ENCODE data around the gene ZFYVE9.
"Not testable (repeated sequence)": the region's sequence is repeated elsewhere in the genome, so short reads cannot be mapped to it uniquely, and the experiment has no call there.

ZFYVE9 gene

DNA sequence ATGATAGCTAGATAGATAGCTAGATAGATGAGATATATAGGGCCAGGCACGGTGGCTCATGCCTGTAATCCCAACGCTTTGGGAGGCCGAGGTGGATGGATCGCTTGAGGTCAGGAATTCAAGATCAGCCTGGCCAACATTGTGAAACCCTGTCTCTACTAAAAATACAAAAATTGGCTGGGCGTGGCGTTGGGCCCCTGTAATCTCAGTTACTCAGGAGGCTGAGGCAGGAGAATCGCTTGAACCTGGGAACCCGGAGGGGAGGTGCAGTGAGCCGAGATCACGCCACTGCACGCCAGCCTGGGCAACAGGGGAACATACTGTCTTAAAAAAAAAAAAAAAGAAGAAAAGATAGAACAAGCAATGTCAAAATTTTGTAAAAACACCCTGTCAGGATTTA is 8.6 kb downstream of the ZFYVE9 start:
- DNase-seq = not testable (repeated sequence)

- DNase-seq = no peak
Measured at GRCh38 chr1:52150946-52151345, 9.1 kb downstream of the ZFYVE9 start.

DNA sequence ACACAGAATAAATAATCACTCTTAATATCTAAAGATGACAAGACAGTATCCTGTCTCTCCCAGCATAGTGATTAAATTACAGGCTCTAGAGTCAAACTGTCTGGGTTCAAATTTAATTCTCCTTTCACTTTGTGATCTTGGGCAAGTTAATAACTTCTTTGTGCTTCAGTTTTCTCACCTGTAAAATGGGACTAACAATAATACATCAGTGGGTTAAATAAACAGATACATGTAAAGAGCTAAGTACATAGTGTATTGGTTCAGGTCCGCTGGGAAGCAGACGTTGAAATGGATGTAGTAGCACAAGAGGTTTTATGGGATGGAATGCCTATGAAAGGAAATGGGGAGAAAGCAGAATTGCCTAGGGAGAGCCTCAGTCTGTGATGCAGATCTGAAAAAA is 10.7 kb downstream of the ZFYVE9 start:
- DNase-seq = no peak

GRCh38 chr1:52153010-52153409 is 11.1 kb downstream of the ZFYVE9 start:
- DNase-seq = no peak

DNA sequence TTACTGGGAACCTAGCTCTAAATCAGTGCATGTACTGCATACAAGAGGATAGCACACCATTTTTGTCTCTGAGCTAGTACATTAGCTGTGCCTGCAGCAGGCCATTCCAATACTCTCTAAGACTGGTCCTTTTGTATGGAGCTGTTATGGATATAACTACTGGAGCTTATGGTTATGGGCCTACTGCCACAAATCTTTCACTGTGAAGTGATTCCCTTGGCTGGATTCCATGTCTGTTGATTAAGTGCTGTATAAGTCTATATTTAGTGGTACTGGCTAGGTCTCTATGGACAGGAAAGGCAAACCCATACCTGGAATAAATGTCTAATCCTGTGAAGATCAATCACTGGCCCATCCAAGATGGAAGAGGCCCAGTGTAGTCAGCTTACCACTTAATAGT is 12.0 kb downstream of the ZFYVE9 start:
- no peak for DNase-seq

DNA sequence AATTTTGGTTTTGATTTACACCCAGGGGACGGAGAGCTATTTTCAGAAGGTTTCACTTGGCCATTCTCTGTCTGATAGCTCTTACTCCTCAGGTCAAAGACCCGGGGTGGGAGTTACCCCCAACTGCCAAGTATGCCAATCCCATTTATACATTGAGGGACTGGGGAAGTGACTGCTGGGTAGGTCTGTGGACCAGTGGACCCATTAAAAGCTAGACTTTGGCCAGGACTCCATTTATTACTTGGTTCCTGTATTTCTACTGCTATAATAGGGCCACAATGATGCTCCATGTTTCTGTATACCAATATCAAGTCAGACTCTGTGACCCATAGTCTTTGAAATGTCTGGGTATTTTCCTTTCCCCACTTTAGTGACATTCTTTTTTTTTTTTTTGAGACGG is 14.6 kb downstream of the ZFYVE9 start:
- DNase-seq = no peak

- no peak for DNase-seq
Measured at GRCh38 chr1:52157582-52157981, 15.7 kb downstream of the ZFYVE9 start.

DNA sequence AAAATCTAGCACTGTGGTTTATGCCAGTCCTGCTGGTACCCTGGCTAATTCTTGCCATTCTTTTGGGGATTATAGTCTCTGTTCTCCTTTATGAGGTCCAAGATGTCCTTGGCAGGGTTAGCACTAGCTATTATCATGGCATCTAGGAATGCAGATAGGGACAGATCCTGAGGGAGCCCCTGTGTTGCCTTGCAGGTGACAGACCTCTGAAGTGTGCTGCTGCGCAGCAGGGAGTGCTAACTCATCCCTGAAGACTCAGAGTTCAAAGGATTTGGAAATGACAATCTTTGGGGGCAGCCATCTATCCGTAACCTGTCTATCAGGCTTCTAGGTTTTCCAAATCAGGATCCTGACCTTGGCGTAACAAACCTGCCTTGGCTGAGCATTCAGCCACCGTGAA is 16.3 kb downstream of the ZFYVE9 start:
- DNase-seq = no peak

DNA sequence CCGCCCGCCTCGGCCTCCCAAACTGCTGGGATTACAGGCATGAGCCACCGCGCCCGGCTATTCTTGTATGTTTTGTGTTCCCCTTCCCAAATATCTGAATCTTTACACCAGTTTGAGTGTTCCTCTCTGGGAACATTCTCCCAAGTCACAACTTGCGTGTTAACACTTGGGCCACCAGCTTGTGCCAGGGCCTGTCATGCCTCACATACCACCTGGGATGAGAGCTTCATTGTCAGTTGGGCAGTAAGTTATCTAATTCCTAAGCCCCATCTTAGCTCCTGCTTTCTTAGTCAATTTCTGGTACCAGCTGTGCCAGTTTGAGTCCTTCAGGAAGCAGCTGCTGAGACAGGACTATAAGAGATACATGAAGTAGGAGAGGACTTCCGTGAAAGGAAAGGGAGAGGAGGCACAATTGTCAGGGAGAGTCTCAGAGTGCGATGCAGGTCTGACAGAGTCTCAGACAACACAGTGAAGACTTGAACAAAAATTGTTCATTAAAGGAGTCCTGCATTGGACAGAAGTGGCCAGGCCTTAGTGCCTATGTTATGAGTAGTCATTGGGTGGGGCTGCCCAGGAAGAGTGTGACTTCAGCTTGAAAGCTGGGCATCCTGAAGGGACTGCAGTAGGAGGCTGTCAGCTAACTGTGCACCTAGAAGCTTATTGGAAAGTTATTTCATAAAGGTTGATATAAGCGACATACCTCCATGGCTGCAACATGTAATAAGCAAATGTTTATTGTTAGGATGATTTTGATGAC is 17.3 kb downstream of the ZFYVE9 start:
- DNase-seq = no peak

- DNase-seq = no peak
Measured at GRCh38 chr1:52162947-52163346, 21.1 kb downstream of the ZFYVE9 start.

DNA sequence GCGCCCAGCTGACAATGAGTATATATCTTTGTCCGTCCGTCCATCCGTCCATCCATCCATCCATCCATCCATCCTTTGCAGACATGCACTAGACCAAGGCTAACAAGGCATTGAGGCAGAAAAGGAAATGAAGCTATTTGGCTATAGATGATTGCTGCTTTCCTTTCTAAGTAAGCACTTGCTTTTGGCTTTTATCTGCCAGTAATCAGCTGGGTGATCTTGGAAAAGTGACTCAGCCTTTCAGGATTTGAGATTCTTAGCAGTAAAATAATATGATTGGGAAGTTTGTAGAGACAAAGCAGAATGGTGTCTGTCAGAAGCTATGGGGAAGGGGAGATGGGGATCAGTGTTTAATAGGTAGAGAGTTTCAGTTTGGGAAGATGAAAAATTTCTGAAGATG is 22.7 kb downstream of the ZFYVE9 start:
- no peak for DNase-seq

GRCh38 chr1:52166996-52167753 is 25.3 kb downstream of the ZFYVE9 start:
- no peak for DNase-seq

DNA sequence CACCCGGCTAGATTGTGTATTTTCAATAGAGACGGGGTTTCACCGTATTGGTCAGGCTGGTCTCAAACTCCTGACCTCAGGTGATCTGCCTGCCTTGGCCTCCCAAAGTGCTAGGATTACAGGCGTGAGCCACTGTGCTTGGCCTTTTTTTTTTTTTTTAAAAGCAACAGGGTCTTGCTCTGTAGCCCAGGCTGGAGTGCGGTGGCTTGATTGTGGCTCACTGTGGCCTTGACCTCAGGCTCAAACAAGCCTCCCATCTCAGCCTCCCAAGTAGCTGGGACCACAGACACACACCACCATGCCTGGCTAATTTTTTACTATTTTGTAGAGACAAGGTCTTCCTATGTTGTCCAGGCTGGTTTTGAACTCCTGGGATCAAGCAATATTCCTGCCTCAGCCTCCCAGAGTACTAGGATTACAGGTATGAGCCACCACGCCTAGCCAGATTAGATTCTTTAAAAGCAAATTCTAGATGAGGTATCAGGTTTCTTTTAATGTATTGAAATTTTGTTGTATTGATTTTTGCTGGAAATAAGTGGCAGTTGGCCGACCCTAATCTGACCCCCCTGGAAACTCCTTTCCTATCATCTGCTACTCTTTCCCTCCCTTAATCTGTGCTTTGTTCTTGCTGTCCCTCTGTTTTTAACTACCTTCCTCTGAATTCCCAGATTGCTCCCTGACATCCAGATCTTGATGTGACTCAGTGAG is 26.6 kb downstream of the ZFYVE9 start:
- DNase-seq = no peak

- not testable (repeated sequence) for DNase-seq
Measured at GRCh38 chr1:52171149-52171548, 29.3 kb downstream of the ZFYVE9 start.

DNA sequence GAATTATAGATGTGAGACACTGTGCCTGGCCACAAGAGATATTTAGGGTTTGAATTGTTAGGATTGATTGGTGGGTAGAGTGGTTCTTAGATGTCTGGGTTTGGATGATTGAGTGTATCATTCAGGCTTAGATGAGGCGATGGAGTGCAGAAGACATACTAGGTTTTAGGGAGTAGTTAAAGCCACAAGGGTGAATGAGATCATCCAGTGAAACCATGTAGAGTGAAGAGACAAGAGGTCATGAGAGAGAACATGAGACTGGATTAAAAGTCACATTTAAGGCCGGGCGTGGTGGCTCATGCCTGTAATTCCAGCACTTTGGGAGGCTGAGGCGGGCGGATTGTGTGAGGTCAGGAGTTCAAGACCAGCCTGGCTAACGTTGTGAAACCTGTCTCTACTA is 37.2 kb downstream of the ZFYVE9 start:
- no peak for DNase-seq

DNA sequence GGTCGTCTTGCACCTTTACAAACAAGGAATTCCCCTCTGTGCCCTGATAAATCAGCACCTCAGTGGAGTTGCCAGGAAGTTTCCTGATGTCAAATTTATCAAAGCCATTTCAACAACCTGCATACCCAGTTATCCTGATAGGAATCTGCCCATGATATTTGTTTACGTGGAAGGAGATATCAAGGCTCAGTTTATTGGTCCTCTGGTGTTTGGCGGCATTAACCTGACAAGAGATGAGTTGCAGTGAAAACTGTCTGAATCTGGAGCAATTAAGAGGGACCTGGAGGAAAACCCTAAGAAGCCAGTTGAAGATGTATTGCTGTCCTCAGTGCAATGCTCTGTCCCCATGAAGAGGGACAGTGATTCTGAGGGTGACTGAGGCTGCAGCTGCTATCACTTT is 38.3 kb downstream of the ZFYVE9 start:
- no peak for DNase-seq

DNA sequence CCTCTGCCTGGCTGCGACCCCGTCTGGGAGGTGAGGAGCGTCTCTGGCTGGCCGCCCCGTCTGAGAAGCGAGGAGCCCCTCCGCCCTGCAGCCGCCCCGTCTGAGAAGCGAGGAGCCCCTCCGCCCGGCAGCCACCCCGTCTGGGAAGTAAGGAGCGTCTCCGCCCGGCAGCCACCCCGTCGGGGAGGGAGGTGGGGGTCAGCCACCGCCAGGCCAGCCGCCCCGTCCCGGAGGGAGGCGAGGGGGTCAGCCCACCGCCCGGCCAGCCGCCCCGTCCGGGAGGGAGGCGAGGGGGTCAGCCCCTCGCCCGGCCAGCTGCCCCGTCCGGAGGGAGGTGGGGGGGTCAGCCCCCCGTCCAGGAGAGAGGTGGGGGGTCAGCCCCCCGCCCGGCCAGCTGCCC is 39.9 kb downstream of the ZFYVE9 start:
- not testable (repeated sequence) for DNase-seq

DNA sequence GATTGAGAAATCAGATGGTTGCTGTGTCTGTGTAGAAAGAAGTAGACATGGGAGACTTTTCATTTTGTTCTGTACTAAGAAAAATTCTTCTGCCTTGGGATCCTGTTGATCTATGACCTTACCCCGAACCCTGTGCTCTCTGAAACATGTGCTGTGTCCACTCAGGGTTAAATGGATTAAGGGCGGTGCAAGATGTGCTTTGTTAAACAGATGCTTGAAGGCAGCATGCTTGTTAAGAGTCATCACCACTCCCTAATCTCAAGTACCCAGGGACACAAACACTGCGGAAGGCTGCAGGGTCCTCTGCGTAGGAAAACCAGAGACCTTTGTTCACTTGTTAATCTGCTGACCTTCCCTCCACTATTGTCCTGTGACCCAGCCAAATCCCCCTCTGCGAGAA is 40.4 kb downstream of the ZFYVE9 start:
- not testable (repeated sequence) for DNase-seq

GRCh38 chr1:52182874-52183400 is 41.0 kb downstream of the ZFYVE9 start:
- no peak for DNase-seq

DNA sequence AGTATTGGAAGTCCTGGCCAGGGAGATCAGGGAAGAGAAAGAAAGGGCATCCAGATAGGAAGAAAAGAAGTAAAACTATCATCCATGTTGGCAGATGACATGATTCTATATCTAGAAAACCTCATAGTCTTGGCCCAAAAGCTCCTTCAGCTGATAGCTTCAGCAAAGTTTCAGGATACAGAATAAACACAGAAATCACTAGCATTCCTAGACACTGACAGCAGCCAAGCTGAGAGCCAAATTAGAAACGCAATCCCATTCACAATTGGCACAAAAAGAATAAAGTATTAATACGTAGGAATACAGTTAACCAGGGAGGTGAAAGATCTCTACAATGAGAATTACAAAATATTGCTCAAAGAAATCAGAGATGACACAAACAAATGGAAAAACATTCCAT is 44.6 kb downstream of the ZFYVE9 start:
- no peak for DNase-seq

GRCh38 chr1:52189898-52190480 is 48.1 kb downstream of the ZFYVE9 start:
- DNase-seq = no peak

DNA sequence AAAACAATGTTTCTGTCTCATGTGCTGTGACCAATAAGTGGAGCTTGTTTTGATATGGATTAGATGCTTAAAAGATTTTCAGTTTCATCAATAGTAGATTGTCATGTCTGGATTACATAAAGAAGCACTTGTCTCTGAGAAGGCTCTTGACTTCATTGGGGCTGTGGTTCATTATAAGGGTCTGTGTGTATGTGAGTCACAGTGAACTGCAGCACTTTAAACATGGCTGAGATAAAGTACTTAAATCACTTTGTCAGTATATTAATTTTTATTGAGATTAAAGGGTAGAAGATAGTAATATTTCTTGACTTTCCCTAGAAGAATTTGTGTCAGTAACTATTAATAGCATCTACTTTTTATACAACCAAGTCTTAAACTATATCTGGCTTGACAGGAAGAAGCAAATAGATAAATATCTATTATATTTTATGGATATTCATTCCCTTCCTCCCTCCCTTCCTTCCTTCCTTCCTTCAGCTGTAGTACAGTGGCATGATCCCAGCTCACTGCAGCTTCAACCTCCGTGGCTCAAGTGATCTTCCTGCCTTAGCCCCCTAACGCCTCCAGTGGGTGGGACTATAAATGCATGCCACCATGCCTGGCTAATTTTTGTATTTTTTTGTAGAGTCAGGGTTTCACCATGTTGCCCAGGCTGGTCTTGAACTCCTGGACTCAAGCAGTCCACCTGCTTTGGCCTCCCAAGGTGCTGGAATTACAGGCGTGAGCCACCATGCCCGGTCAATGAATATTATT is 48.8 kb downstream of the ZFYVE9 start:
- no peak for DNase-seq

Data from NCI-H1048 (cell line).